A549 treated with CORT108297 at 1 μM for 4 hours (cell line): ENCODE results near the gene VGLL3. TPM values are rescaled to one million over a fixed set of nuclear protein-coding genes. Genes with fewer than 3 reads are reported as not detected.

ENCODE experiments used
- total RNA-seq: library from RNA; stranded (reverse); fragments of 200-300 nt; extraction: Qiagen RNA extraction; gene quantifications from 5 replicates; pipeline ENCODE4 v1.2.3, GENCODE V29; 2022

Gene VGLL3
- total RNA-seq: 4.2 to 11.5 TPM (median 6.8 TPM) in 5 replicates

DNA sequence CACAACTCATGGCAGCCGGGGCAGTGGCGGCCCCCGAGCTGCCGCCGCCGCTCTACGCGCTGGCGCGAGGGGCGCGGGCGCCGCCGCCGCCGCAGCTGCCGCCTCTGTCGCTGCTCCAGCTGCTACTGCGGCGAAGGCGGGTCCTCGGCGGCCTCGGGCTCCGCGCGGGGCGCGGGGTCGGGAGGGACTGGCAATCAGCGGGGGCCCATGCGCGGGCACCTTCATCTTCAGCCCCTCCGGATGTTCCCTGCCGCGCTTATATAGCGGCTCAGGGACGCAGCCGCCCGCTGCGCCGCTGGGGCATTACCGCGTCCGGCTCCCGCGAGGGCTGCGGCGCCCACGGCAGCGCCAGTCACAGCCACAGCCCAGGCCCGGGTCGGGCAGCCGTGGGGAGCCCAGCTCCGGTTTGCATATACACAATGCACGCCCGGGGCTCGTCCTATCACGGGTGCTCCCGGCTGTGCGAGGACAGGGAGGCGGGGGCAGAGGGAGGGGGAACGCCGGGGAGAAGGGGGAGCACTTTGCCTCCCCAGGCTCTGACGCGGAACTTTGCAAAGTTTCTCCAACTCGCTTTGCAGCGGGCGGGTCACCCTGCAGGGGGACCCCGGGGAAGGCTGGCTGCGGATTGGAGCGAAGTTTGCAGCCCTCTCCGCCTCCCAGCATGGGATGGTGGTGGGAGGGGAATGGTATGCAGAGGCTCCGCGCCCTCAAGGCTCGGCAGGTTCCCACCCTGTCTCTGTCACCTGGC lies at the start of gene VGLL3:
Gene VGLL3, minus strand, starts transcription at position 416 of the 748 bp plus-strand sequence. Its CDS starts 406 bp downstream, at position 10.

Other genes with a start within 250 kb of the VGLL3 start
- gene CHMP2B, start 236.2 kb upstream of the VGLL3 start, total RNA-seq: 91.3 to 97.2 TPM (median 91.8 TPM) in 5 replicates